NT2/D1 (cell line): ENCODE measurements around the gene CCDC188.

Source experiments
- SUZ12 ChIP-seq: IDR thresholded peaks from 2 replicates; pipeline ENCODE4 v1.6.1; 2011; ENCODE audit not compliant: insufficient read length, insufficient read depth; ENCODE audit errors: extremely low read depth
- YY1 ChIP-seq: IDR thresholded peaks from 2 replicates; pipeline ENCODE4 v1.6.1; 2011; ENCODE audit not compliant: insufficient read length, insufficient read depth
- ZNF274 ChIP-seq: IDR thresholded peaks from 2 replicates; pipeline ENCODE4 v1.6.1; 2011; ENCODE audit warnings: mild to moderate bottlenecking, low read depth, low read length

DNA sequence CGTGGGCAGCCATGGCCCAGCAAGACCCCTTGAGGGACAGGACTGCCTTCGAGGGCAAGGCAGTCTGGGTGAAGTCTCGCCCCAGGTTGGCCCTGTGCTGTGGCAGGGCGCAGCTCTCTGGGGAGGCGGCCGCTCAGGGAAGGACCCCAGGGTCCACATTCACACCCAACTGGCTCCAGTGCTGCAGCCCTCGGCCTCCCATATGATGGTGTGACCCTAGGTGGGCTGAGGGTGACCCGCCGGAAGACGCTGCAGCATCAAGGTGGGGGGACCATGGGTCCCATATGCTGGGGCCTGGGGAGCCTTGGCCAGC is 28.0 kb upstream of the CCDC188 start:
- TF ChIP-seq ZNF274: no peak
- TF ChIP-seq SUZ12: no peak
- no peak for TF ChIP-seq YY1
